ENCODE data around the gene TOX2. TPM values are rescaled to one million over a fixed set of nuclear protein-coding genes. Genes with fewer than 3 reads are reported as not detected.

The TOX2 gene
- total RNA-seq, 1 experiment from 2014 or later = 0.18 TPM

DNA sequence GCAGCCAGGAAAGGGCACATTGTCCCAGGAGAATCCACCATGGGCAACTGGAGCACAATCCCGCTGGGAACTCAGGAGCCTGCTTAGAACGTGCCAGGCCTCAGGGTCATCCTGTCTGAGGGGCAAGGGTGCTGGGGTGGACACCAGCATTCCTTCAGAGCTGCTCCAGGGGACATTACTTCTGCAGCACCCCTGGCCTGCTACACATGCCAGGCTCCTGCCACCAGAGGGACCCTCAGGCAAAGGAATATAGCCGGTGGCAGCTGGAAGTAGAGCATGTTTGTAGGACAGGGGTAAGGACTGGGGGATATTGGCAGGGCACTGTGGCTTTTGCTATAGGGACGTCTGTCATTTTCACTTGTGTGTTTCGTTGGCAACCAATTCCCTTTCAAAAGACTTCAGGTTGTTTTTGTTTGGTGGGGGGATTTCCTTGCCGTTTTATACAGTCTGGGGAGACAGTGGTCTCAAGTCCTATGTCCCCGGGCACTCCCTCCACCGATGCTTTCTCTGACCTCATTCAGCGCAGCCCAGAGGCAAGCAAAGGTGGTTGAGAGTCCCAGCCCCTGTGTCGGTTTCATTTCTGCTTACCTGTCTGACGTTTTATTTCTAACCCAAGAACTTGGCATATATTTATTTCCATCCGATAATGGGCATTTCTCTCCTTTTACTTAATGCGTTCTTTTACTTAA, 141.5 kb downstream of the TOX2 start:
- DNase-seq (ENCODE audit: low spot score) = peak; percentile 68

DNA sequence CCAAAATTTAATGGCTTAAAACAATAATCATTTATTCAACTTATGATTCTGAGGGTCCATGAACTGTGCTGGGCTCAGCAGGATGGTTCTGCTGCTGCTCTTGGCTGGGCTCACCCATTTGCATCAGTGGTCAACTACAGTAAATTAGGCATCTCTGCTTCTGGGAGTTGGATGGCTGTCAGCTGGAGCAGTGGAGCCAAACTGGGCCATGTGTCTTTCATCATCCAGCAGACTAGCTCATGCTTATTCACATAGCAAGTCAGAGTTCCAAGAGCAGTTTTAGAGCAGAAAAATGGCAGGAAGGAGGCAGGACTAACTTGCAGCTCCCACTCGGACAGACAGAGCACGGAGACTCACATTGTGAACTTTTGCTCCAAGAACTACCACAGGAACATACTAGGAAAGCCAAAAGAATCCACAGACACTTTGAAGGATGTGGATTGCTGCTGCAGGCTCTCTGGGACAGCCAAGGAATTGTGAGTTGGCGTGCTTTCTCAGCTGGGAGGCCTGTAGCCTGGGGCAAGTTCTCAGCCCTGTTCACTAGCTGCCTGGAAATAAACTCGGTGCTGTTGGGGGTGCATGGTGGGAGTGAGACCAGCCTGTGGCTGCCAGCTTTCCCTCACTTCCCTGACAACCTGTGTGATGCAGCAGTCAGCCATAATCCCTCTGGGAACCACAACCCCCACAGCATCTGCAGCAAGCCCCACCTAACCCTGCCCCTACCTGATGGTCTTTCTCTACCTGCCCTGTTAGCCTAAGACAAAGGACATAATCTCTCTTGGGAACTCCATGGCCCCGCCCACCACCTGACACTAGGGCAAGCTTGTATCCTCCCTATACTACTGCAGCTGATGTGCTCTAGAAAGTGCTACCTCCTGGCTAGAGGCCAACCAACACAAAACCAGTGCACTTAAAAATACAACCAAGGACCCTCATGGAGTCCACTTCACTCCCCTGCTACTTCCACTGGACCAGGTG, 143.3 kb downstream of the TOX2 start:
- DNase-seq (ENCODE audit: low spot score) = no peak

DNA sequence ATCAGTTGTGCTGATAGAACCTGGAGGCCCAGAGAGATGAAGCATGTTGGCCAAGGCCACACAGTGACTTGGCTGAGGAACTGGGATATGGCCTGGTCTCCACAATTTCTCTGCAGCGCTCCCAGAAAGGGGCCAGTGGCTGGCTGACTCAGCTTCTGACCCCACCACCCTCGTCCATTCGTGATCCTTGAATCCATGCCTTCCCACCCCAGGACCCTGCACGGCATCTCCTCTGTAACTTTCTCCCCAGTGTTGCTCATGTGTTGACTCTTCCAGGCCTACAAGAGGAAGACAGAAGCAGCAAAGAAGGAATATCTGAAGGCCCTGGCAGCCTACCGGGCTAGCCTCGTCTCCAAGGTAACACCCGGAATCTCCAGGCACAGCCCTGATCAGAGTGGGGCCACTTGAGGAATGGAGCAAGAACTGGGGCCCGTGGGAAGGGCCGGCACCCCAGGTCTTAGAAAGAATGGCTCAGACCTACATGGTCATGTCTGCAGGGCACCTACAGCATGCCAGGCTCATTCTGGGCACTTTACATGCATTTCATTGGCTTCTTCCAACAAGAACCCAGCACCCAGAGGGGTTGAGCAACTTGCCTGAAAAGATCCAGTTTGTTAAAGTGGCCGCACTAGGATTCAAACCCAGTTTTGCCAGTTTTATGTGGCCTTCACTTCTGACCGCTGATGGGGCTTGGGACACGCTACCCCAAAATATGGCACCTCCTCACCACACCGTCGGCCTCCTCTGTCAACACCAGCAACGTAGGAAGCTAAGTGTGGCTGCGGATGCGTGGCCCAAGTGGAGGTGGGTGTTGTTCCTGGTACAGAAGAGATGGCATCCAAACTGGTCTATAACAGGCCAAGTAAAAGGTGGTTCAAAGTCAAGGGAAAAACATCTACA, 150.1 kb downstream of the TOX2 start:
- DNase-seq (ENCODE audit: low spot score) = no peak

DNA sequence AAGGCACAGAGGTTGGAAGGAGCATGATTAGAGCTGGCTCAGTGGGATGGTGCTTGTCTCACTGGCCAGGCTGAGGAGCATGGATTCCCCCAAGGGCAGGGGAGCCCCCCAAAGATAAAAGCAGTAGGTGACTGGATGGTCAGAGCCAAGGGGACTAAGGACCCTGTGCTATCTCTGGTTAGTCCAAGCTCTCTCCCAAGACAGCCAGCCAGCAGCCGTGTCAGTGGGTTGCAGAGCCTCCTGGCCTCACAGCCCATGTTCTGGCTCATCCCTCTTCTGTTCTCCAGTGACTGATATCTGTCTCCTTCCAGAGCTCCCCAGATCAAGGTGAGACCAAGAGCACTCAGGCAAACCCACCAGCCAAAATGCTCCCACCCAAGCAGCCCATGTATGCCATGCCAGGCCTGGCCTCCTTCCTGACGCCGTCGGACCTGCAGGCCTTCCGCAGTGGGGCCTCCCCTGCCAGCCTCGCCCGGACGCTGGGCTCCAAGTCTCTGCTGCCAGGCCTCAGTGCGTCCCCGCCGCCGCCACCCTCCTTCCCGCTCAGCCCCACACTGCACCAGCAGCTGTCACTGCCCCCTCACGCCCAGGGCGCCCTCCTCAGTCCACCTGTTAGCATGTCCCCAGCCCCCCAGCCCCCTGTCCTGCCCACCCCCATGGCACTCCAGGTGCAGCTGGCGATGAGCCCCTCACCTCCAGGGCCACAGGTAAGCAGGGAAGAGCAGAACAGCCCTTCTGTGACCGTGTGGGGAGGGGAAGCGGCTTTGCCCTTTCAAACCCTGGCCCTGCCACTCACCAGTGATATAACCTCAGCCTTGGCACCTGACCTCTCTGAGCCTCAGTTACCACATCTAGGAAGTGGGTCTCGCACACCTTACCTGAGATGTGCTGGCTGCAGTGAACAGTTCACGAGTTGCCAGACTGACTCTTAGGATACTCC, 151.0 kb downstream of the TOX2 start:
- no peak for DNase-seq (ENCODE audit: low spot score)

DNA sequence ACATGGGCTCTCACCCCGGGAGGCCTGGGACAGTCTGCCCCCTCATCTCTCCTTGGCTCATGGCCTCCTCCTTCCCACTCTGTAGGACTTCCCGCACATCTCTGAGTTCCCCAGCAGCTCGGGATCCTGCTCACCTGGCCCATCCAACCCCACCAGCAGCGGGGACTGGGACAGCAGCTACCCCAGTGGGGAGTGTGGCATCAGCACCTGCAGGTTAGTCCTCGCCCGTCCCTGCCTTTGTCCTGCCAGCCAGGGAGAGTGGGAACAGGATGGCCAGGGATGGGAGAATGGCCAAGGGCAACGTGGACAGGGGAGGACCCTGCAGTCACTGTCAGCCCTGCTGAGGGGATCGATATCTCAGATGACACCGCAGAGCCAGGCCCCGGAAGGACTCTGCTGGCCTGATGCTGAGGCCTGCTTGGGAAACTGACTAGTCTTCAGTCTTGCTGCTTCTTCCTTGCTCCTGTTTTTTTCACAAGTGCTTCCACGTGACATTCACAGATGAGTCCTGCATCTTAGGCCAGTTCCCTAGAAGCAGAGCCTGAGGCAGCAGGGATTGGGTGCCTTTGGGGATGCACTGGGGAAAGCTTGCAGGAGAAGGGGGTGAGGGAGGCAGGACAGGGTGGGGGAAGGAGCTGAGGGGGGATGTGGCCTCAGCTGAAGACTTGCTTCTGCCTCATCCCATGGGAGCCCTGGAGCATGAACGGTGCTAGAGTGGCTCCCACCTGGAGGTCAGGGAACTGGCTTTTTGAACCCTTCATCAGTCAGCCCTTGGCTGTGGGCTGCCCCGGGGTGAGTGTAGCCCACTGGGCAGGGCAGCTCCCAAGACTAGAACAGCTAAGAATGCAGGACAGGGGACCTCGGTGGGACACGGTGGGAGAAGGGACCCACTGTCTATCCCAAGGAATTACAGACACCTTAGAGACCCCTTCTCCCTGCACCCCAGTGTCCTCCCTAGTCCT, 152.3 kb downstream of the TOX2 start:
- no peak for DNase-seq (ENCODE audit: low spot score)

DNA sequence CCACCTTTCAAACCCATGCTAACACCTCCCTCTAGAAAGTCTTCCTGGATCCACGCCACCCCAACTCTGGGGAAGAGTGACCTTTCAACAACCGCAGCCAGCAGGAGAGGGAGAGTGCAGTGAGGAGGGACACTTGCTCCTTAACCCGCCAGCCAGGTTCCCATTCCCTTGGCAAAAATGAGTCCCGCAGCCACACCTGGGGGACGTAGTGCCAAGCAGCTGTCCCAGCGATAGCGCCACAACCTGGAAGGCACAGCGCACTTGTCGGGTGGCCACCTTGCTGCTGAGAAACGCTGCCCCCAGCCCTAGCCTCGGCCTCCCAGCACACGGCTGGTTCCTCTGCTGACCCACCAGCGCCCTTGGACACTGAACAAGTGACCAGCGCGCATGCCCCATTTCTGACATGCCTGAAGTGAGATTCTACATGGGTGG, 153.0 kb downstream of the TOX2 start:
- DNase-seq (ENCODE audit: low spot score) = no peak

DNA sequence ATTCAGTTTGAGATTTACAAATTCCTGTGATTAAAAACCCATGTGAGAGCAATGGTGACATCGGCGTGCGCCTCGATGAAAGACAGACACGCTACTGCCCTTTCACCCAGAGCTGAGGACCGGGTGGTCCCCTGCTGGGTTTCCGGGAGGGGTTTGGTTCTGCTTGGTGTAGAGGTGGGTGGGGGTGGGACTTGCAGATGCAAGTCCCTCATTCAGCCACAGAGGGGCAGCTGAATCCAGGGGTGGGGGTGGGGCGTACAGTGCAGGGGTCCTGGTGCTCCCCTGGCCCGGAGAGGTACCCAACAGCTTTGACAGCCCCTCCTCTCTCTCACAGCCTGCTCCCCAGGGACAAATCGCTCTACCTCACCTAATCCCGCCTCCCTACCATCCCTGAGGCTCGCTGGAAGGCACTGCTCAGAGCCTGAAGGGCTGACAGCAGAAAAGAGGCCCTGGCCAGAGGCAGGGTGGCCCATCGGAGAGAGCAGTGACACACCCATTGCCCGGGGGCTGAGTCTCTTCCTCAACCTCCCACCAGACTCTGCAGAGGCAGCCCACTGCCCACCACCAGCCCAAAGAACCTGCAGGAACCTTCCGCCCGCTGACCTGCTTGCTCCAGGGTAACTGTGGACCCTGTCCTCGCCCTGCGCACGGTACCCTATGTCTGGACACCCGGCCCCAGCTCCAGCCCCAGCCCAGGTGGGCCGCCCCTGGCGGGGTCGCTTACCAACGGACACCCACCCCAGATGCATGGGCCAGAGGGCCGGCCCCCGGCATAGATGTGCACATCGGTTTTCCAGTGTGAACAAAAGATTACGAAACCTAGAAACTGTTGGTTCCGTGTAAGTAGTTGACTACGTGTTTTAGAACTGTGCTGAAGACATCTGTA, 153.9 kb downstream of the TOX2 start:
- DNase-seq (ENCODE audit: low spot score) = no peak

DNA sequence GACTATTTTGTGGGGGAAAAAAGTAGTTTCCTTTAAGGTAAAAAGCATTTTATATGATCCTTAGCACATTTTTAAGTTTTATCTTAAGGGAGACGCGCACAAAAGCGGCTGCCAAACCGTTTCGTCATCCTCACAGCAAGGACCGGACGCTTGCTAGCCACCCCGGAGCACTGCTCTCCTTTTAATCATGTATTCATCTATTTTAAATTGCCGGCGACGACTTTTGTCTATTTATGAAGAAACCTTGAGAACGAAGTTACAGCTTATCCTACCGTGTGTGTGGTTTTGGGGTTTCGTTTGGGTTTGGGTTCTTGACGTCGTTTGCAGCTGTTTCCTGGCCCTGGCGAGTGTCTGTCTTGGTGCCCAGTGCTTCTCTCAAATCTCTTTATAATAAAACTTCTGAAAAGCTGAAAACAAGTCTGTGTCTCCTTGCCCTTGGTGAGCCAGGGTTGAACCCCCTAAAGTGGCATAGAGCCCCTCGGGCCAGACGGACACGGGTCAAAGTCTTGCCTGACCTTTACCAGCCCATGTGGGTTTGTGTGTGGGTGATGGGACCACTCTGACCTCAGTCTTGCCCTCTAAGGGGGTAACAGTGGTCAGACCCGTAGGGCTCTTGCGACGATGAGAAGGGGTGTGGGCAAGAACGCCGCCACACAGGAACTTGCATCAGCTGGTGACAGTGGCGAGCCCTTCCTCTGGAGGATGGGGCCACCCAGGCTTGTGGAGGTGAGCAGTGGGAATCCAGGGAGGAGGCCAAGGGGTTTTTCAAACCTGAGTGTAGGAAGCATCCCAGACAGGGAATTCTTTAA, 154.8 kb downstream of the TOX2 start:
- no peak for DNase-seq (ENCODE audit: low spot score)

DNA sequence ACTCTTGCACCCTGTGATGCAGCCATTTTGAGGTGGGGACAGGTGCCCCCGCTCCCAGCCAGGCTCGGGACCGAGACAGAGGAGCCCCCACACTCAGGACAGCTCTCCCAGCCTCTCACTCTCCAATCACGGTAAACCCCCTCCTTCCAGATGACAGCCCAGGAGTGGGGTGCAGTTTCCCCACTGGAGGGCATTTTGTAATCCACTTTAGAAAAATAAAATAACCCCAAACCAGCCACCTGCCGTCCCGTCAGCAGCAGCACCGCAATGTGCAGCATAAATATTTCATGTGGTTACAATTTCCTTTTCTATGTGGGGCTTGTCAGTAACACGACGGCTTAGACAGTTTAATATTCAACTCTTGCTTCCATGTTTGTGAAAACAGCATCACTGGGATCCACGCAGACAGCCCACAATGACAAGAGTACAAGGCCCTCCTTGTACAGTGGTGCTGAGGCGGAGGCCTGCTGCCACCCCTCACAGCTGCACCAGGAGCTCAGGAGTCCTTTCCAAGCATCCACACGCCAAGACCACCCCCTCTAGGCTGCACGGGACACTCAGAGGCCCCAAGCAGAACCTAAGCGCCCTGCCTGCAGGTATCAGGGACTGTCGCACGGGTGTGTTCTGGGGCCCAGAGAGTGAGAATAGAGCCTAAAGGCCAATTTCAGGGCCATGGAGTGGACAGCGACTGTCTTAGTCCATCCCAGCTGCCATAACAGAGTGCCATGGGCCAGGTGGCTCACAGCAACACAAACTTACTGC, 155.7 kb downstream of the TOX2 start:
- DNase-seq (ENCODE audit: low spot score) = no peak

DNA sequence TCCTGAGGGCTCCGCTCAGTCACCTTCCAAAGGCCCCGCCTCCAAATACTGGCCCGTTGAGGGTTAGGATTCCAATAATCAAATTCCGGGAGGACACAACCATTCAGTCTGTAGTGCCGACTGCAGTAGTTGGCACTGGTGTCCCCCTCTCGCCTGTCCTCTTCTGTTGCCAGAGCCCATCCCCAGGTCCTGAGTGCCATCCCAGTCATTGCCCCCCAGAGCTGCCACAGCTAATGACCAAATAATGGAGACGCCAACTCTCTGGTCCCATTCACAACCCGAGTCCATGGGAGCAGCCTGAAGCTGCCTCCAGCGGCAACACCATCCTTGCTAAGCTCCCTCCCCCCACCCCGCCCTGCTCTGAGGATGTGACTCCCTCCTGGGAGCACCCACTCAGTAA, 156.4 kb downstream of the TOX2 start:
- DNase-seq (ENCODE audit: low spot score) = no peak

DNA sequence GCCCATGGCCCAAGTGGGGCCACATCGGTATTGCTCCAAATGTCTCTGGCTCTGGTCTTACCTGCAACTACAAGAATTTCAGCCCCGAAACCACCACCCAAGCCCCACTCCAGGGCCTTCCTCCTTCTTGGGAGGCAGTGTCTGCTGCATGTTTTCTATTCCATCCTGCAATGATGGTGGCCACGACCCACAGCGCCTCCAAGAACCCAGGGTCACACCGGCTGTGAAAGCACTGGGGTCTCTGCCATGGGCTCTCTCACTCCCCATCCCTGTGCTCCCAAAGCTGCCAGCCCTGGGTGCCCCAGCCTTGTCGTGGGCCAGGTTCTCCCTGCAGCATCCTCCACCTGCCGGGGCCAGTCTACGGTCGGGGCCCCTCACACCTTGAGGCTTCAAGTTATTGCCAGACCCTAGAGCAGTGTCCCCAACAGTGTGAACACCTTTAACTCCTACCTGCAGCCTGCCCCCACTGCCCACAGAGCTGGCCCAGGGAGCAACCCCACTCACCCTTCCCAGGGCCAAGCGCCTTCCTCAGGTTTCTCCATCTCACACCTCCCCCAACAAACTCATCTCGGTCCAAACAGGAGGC, 157.0 kb downstream of the TOX2 start:
- no peak for DNase-seq (ENCODE audit: low spot score)

DNA sequence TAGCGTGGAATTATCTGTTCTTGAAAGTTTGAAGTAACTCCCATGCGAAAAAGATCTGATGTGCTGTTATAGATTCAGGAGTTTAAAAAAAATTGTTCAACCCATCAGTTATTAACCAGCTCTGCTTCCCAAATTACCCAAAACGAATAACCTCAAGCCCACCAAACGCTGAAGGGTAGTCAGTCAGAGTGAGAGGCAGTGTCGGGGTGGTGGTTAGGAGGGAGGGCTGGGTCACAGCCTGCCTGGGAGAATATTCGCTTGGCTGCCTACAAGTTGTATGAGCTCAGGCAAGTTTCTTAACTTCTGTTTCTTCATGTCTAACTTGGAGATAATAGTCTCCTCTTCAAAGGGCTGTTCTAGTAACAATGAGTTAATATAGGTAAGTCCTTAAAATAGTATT, 157.7 kb downstream of the TOX2 start:
- DNase-seq (ENCODE audit: low spot score) = no peak

DNA sequence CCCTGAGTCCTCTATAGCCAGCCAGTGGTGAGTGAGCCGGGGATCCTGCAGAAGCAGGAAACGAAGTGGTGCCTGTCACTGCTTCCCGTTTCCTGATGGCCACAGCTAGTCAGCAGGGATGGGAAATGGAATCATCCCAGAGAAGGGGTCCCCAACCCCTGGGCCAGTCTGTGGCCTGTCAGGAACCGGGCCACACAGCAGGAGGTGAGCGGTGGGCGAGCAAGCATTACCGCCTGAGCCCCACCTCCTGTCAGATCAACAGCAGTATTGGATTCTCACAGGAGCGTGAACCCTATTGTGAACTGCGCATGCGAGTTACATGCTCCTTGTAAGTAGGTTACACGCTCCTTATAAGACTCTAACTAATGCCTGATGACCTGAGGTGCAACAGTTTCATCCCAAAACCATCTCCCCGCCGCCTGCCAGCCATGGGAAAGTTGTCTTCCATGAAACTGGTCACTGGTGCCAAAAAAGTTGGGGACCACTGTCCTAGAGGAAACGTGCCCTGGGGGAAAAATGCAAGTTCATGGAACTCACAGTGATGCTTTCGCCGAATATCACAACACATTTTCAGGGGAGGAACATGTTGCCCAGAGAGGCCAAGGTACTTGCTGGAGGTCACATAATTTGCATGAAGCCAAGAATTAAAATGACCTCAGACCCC, 158.5 kb downstream of the TOX2 start:
- DNase-seq (ENCODE audit: low spot score) = no peak

DNA sequence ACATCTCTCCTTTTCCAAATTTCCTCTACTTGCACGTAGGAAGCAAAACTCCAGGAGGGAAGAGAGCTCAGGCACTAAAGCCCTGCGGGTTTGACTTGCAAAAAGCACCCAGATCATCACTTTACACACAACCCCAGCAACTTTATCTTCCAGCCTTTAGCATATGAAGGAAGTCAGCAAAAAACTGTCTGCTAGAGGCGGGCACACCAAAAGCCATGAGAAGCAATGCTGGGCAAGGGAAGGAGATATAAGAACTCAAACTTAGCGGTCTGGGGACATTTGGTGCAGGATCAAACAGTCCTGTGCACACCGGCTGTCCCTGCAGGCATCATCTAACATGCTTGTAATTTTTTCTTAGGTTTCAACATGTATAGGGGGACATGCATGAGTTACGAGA, 159.0 kb downstream of the TOX2 start:
- DNase-seq (ENCODE audit: low spot score) = no peak

DNA sequence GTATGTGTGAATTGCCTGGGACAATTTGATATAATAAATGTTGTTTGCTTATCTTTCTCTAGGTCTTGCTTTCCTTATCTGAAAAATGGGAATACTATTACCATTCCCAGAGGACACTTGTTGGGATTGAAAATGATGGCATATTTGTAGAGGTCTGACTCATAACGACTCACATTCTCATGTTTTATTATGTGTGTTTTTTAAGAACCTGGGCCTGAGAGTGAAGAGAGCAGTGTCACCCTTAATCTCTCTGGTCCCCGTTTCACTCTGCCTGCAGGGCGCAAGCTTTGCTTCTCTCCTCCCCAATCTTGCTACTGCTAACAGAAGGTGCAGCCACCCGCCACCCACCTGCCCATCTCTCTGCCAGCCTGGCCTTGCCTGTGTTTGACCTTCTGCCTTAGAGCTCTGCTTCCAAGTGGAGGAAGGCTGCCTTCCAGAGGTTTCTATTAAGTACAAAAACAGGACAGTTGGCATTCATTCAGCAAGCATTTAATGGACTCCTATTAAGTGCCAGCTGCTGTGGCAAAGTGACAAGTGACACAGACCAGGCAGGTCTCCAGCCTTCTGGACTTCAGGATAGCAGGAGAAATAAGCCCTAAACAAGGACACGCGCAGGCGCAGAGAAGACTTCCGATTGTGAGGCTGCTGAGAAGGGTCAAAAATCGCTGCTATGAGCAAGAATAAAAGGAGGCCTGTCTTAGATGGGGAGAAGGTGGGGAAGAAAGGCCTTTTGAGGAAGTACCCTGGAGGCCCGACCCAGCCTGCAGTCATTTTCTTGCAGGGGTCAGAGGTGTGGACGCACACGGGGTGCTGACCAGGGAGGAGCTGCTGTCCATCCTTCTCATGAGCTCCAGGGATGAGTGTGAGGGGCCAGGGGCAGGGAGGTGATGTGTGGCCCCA, 159.8 kb downstream of the TOX2 start:
- no peak for DNase-seq (ENCODE audit: low spot score)
